Esophagus squamous epithelium (tissue), 5 donors: ENCODE data around the gene KCNJ12. TPM values are rescaled to one million over a fixed set of nuclear protein-coding genes. Genes with fewer than 3 reads are reported as not detected.

Experiments
- DNase-seq: peaks from one replicate; lab custom pipeline; 2025; lab: John Stamatoyannopoulos, UW
- H3K27ac ChIP-seq, 4 donors: fragments of 200-600 bp; sonication (generic); one replicate each; pipeline ENCODE4 v1.5.1; 2016 to 2019; ENCODE audit warnings: mild to moderate bottlenecking in 1 of 4
- H3K27me3 ChIP-seq, 4 donors: fragments of 200-600 bp; sonication (generic); 1 replicate in 3 of 4; 2 replicates in 1 of 4; pipeline versions ENCODE4 v1.5.1 to v1.6.0; 2017 to 2021; ENCODE audit warnings: antibody characterized with exemption in 1 of 4
- H3K36me3 ChIP-seq, 3 donors: fragments of 200-600 bp; sonication (generic); one replicate each; pipeline ENCODE4 v1.5.1; 2016 to 2019
- H3K4me1 ChIP-seq, 3 donors: fragments of 200-600 bp; sonication (generic); one replicate each; pipeline ENCODE4 v1.5.1; 2017 to 2019
- H3K4me3 ChIP-seq, 4 donors: fragments of 200-600 bp; sonication (generic); 1 replicate in 3 of 4; 2 replicates in 1 of 4; pipeline ENCODE4 v1.5.1; 2016 to 2019; ENCODE audit warnings: mild to moderate bottlenecking in 2 of 4, moderate library complexity in 1 of 4
- H3K9me3 ChIP-seq, 3 donors: fragments of 200-600 bp; sonication (generic); one replicate each; pipeline ENCODE4 v1.5.1; 2016 to 2019
- CTCF ChIP-seq, 6 experiments: fragments of 450-650 bp in 4 of 6; fragments of 200-600 bp in 2 of 6; sonication (generic) in 2 of 6; IDR thresholded peaks; one replicate each; pipeline ENCODE4 v1.5.1; 2016 to 2019; ENCODE audit warnings: antibody characterized with exemption in 6 of 6, mild to moderate bottlenecking in 4 of 6, moderate library complexity in 4 of 6
- POLR2A ChIP-seq, 4 donors: fragments of 450-650 bp; IDR thresholded peaks; one replicate each; pipeline ENCODE4 v1.6.1; 2017; ENCODE audit warnings: antibody characterized with exemption in 4 of 4, mild to moderate bottlenecking in 4 of 4, moderate library complexity in 3 of 4
- WGBS, 2 donors: methylation state at CpG; one replicate each; pipeline ENCODE4 v1.1.5; 2018; 5-methylcytosine and 5-hydroxymethylcytosine counted together
- intact Hi-C: fragments of 100-400 bp; cut with DNase I; formaldehyde crosslinking; loops from one replicate; pipeline ENCODE4 v1.15.0; 2022
- total RNA-seq, 4 donors: library from RNA; depleted of rRNA; stranded (reverse); fragments of >200 nt; gene quantifications; one replicate each; pipeline ENCODE4 v1.1.0, GENCODE V29; 2016
- donor health status: DM: yes; HTN: yes; CAD: no.

The KCNJ12 gene
- total RNA-seq, 4 donors from 2014 or later = 0.09 to 0.73 (median 0.38) TPM; not detected in 1

- intact Hi-C loops = no loop called here
- peaks cover 0 to 24% (median 0%) of the 10 kb centered on the region in 4 donors for H3K27me3 ChIP-seq
- H3K27ac ChIP-seq = no peak overlapping the region
- peaks cover 0 to 7% (median 0%) of the 10 kb centered on the region in 3 donors for H3K4me1 ChIP-seq
- H3K9me3 ChIP-seq = no peaks in the 10 kb centered on the region
- H3K4me3 ChIP-seq = no peak overlapping the region
- no peak for DNase-seq
- WGBS, 2 donors = 69 to 73% methylated on average over 8 to 13 of the region's 15 CpGs
- TF ChIP-seq POLR2A (IDR thresholded peaks at IDR 0.05) = no peak
- TF ChIP-seq CTCF (IDR thresholded peaks at IDR 0.05) = no peak
- no peaks in the 10 kb centered on the region for H3K36me3 ChIP-seq
Measured at GRCh38 chr17:21368545-21369246, 7.5 kb upstream of the KCNJ12 start.

GRCh38 chr17:21369395-21369794 lies 6.8 kb upstream of the KCNJ12 start:
- Histone ChIP-seq H3K27ac (no peak overlapping the region), H3K9me3 (no peaks in the 10 kb centered on the region), H3K4me3 (no peak overlapping the region), H3K27me3 (peaks cover 0 to 31% (median 0%) of the 10 kb centered on the region in 4 donors), H3K4me1 (peaks cover 0 to 7% (median 0%) of the 10 kb centered on the region in 3 donors), H3K36me3 (no peaks in the 10 kb centered on the region)
- no peak for TF ChIP-seq CTCF (IDR thresholded peaks at IDR 0.05)
- no peak for TF ChIP-seq POLR2A (IDR thresholded peaks at IDR 0.05)
- no CpG with 5 or more reads among the region's 5 CpGs for WGBS, 2 donors
- intact Hi-C loops = no loop called here
- DNase-seq = no peak

GRCh38 chr17:21370430-21370829 lies 5.7 kb upstream of the KCNJ12 start:
- Histone ChIP-seq H3K4me1 (peaks cover 0 to 7% (median 0%) of the 10 kb centered on the region in 3 donors), H3K4me3 (no peak overlapping the region), H3K27me3 (peaks cover 0 to 41% (median 0%) of the 10 kb centered on the region in 4 donors), H3K9me3 (no peaks in the 10 kb centered on the region), H3K27ac (no peak overlapping the region), H3K36me3 (no peaks in the 10 kb centered on the region)
- no peak for DNase-seq
- intact Hi-C loops = no loop called here
- WGBS, 2 donors = 29 to 31% methylated on average over 2 to 6 of the region's 6 CpGs
- TF ChIP-seq POLR2A (IDR thresholded peaks at IDR 0.05) = no peak
- no peak for TF ChIP-seq CTCF (IDR thresholded peaks at IDR 0.05)

GRCh38 chr17:21371511-21372081 lies 4.6 kb upstream of the KCNJ12 start:
- no peaks in the 10 kb centered on the region for H3K36me3 ChIP-seq
- H3K4me1 ChIP-seq = peaks cover 0 to 17% (median 11%) of the 10 kb centered on the region in 3 donors
- H3K27ac ChIP-seq = no peak overlapping the region
- no peaks in the 10 kb centered on the region for H3K9me3 ChIP-seq
- DNase-seq = no peak
- H3K27me3 ChIP-seq = peaks cover 0 to 53% (median 0%) of the 10 kb centered on the region in 4 donors
- intact Hi-C loops = no loop called here
- TF ChIP-seq POLR2A (IDR thresholded peaks at IDR 0.05) (no peak), CTCF (IDR thresholded peaks at IDR 0.05) (no peak)
- 0 to 76% methylated on average over 1 to 4 of the region's 17 CpGs for WGBS, 2 donors
- H3K4me3 ChIP-seq = no peak overlapping the region

DNA sequence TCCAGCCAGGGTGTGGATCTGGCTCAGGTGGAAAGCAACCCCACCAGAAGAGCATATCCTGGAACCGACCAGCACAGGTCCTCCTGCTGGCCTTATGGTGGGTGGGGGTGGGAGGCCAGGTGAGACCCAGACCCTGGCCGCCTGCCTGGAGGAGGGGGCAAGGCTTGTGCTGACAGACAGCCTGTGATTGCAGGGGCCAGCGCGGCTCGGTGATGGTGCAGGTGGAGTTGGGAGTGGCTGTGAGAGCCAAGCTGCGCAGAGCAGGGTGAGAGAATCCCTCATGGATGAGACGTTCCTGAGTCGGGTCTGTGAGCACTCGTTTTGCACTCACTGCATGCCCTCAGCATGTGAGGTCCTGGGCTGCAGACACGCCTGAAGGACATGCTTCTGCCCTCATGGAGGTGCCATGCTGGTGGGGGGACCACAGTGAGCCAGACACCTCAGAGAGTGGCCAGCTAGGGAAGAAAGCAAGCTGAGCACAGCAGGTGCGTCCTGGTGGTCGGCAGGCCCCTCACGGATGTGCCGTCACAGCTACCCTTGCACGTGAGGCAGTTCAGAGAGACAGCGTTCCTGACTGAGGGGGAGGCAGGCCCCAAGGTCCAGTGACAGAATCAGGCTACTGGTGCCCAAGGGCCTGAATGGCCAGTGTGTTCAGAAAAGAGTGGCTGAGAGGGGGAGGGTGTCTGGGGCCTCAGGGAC lies 3.8 kb upstream of the KCNJ12 start:
- DNase-seq = no peak
- 80 to 83% methylated on average over 3 to 9 of the region's 16 CpGs for WGBS, 2 donors
- H3K9me3 ChIP-seq = no peaks in the 10 kb centered on the region
- TF ChIP-seq CTCF (IDR thresholded peaks at IDR 0.05) = no peak
- H3K4me3 ChIP-seq = no peak overlapping the region
- H3K27ac ChIP-seq = no peak overlapping the region
- no peaks in the 10 kb centered on the region for H3K36me3 ChIP-seq
- H3K27me3 ChIP-seq = peaks cover 0 to 61% (median 2%) of the 10 kb centered on the region in 4 donors
- intact Hi-C loops = no loop called here
- H3K4me1 ChIP-seq = peaks cover 6 to 25% (median 19%) of the 10 kb centered on the region in 3 donors
